ENCODE data around the gene PEX5L.

DNA sequence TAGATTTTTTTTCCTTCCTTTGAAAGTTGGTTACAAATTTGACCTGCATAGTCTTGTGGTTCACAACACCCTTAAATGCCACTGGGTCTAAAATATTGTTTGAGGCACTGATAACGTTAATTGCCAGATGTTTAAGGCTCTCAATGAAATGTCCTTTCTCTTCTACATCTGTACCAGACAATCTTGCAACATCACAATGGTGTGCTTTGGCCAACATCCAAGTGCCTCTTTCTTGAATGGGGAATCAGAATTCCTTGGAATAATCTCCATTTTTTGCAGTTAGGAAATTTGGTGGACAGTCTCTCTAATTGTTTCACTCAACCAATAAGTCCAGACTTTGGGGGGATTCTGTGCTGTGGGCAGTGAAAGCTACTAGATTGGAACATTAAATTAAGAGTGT is 26.0 kb upstream of the PEX5L start:
- TF ChIP-seq, protein P1, sequence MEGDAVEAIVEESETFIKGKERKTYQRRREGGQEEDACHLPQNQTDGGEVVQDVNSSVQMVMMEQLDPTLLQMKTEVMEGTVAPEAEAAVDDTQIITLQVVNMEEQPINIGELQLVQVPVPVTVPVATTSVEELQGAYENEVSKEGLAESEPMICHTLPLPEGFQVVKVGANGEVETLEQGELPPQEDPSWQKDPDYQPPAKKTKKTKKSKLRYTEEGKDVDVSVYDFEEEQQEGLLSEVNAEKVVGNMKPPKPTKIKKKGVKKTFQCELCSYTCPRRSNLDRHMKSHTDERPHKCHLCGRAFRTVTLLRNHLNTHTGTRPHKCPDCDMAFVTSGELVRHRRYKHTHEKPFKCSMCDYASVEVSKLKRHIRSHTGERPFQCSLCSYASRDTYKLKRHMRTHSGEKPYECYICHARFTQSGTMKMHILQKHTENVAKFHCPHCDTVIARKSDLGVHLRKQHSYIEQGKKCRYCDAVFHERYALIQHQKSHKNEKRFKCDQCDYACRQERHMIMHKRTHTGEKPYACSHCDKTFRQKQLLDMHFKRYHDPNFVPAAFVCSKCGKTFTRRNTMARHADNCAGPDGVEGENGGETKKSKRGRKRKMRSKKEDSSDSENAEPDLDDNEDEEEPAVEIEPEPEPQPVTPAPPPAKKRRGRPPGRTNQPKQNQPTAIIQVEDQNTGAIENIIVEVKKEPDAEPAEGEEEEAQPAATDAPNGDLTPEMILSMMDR (IDR thresholded peaks at IDR 0.05): no peak
- no peak for TF ChIP-seq ZNF263 (CRISPR knock-in tag; IDR thresholded peaks at IDR 0.05; ENCODE audit: low read depth)
- TF ChIP-seq ZNF138 (CRISPR knock-in tag; conservative IDR thresholded peaks at IDR 0.05): no peak
- TF ChIP-seq, protein P2, sequence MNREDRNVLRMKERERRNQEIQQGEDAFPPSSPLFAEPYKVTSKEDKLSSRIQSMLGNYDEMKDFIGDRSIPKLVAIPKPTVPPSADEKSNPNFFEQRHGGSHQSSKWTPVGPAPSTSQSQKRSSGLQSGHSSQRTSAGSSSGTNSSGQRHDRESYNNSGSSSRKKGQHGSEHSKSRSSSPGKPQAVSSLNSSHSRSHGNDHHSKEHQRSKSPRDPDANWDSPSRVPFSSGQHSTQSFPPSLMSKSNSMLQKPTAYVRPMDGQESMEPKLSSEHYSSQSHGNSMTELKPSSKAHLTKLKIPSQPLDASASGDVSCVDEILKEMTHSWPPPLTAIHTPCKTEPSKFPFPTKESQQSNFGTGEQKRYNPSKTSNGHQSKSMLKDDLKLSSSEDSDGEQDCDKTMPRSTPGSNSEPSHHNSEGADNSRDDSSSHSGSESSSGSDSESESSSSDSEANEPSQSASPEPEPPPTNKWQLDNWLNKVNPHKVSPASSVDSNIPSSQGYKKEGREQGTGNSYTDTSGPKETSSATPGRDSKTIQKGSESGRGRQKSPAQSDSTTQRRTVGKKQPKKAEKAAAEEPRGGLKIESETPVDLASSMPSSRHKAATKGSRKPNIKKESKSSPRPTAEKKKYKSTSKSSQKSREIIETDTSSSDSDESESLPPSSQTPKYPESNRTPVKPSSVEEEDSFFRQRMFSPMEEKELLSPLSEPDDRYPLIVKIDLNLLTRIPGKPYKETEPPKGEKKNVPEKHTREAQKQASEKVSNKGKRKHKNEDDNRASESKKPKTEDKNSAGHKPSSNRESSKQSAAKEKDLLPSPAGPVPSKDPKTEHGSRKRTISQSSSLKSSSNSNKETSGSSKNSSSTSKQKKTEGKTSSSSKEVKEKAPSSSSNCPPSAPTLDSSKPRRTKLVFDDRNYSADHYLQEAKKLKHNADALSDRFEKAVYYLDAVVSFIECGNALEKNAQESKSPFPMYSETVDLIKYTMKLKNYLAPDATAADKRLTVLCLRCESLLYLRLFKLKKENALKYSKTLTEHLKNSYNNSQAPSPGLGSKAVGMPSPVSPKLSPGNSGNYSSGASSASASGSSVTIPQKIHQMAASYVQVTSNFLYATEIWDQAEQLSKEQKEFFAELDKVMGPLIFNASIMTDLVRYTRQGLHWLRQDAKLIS (CRISPR knock-in tag; IDR thresholded peaks at IDR 0.05; ENCODE audit: borderline replicate concordance): no peak
- TF ChIP-seq SP1 (CRISPR knock-in tag; conservative IDR thresholded peaks at IDR 0.05): no peak

Data from WTC11 (cell line).